HG03565 (cell line): ENCODE results near the gene NOL4L.

Experiments used
- ATAC-seq: cut with Tn5 transposase; IDR thresholded peaks from one replicate; pipeline ENCODE4 v1.9.1; 2021; ENCODE audit warnings: mild to moderate bottlenecking, moderate library complexity; ENCODE audit not compliant: unreplicated experiment

NOL4L gene

DNA sequence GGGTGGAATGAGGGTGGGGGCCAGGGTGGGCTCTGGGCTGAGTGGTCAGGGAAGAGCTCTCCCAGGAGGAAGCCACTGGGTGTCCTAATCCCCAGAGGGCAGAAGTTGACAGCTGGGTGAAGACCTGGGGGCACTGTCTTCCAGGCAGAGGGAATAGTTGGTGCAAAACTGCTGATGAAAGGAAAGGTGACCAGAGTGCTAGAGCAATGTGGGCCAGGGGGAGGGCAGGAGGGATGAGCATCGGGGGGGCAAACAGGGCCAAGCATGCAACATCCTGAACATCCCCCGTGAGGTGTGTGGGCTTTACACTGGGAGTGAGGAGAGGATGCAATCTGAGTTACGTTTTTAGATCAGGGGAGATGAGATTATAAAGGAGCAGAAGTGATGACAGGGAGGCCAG is 97.8 kb downstream of the NOL4L start:
- ATAC-seq: no peak

DNA sequence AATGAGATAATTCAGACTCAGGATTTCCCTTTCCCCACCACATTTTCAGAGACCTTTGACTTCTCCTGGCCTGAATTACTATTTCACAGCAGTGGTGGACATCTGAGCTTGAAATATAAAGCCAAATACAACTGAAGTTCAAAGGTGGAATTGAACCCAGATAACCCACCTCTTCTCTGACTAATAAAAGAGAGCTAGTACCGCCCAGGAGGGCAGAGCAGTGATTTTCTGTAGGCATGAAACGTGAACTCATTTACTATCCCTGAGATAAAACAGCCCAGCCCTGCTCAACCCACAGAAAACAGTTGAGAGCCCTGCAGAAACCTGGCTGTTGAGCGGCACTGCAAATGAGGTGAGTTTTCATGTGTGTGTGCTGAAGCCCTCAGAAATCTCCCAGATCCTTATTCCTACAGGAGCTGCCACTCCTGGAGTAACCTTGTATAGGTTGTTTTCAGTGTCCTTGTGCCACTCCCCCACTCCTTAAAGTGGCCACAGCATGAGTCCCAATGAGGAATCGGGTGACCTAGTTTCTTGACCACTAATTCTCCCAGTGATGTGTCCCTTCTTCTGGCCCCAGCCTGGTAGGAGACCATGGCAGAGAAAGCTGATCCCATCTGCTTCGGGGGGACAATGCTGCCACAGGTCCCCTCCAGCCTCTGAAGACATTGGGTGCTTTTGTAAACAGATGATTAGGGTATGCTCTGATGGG is 99.2 kb downstream of the NOL4L start:
- ATAC-seq: no peak

DNA sequence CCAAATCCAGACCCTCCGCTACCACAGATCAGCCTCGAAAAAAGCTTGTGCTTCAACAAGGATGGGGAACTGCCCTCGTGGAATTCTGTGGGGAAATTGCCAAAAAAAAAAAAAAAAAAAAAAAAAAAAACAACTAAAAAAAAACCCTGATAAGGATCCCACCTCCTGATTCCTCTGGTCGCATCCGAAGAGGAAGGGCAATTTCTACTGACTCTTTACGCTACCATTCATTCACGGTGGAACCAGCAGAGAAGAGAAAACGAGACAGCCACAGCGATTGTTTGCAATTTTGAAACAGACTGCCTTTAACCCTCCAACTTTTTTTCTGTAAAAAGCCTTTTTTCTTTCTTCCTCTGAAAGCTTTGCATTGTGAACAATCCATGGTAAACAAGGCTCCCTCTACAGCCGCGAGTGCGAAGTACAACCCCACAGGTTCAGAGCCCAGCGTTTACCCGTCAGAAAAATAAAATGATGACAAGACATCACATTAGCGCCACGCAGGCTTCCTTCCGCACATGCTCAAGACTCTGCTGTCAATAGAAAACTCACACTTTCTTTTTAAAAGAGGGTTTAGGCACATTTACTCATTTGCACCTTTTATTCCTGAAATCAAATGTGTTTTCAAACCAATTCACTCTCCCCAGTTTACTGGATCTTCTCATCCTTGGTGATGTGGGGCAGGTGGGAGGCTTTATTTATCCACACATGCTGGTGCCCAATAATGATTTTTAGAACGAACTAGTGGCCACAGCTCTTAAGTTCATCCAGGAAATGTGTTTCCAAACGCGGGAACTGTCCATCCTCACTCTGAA is 100.0 kb downstream of the NOL4L start:
- ATAC-seq: peak; percentile 52

GRCh38 chr20:32484225-32484957 is 100.7 kb downstream of the NOL4L start:
- no peak for ATAC-seq

GRCh38 chr20:32483351-32484224 is 101.5 kb downstream of the NOL4L start:
- no peak for ATAC-seq

GRCh38 chr20:32482442-32483261 is 102.5 kb downstream of the NOL4L start:
- no peak for ATAC-seq

DNA sequence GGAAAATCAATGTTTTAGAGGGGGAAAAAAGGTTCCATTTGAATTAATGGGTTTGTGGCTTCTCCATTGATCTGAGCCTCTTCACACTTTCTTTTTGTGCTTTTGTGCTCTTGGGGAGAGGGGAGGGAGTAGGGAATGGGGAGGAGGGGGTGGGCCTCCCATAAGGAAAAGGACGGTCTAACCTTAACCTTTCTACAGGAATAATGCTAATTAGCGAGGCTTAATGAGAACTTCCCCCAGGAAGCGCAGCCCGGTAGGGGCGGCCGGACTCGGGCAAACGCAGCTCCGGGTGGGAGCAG is 103.0 kb downstream of the NOL4L start:
- ATAC-seq: no peak

- no peak for ATAC-seq
These were observed 103.6 kb downstream of the NOL4L start for GRCh38 chr20:32481311-32482142.

DNA sequence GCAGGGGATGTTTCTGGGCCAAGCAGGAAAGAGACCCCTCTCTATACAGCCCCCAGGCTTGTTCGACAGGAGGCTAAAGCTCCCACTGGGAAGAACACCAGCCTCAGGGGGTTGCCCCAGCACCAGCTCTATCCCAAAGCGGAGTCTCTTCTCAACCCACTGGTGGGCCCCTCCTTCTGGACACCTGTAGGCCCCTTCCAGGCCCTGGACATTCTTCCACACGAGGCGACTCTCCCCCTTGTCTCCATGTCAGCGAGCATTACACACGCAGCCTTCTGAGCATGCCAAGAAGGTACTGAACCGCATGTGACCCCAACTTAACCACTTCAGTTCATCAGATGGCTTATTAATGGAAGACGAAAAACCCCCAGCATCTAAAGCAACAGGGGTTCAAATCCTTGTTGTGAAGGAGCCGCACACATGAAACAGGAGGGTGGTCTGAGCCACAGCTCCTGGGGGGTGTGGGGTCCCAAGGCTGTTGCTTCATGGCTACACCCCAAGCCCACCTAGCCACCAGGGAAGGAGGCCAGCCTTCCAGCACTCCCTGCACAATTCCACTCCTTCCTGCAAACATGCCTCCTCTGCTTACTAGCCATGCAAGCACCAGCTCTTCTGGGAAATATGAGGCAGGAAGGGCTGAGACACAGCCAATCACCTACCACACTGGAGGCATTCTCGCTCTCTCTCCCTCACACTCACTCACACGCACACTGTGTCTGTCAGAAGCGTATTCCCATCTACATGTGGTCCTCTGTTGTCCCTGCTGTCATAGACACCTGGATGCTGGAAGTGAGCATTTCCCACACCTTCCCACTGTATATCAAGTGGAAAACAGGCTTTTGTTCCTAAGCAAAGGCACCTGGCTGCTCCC is 104.5 kb downstream of the NOL4L start:
- ATAC-seq: no peak

DNA sequence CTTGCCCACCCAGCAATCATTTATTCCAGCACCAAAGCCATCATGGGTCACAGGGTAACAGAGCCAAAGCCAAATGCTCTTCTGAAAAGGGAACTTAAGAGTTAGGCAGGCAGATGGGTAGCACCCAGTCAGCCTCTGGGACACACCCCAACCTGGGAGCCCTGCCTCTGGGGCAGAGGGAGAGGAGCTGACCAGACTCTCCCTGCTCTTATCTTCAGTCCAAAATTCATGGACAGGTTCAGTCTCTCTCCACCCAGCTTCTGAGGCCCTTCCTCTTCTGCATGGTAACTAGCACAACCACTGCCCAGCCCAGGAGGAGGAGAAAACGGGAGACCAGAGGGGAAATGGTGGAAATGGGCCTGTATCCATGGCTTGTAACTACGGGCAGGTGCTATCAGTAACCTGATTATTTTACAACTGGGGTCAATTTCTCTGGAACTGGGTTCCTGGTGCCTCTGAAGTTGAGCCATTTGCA is 105.4 kb downstream of the NOL4L start:
- no peak for ATAC-seq

GRCh38 chr20:32479012-32479411 is 106.1 kb downstream of the NOL4L start:
- no peak for ATAC-seq

- ATAC-seq: no peak
These were observed 106.6 kb downstream of the NOL4L start for GRCh38 chr20:32478576-32478975.

- no peak for ATAC-seq
These were observed 107.3 kb downstream of the NOL4L start for GRCh38 chr20:32477594-32478512.

DNA sequence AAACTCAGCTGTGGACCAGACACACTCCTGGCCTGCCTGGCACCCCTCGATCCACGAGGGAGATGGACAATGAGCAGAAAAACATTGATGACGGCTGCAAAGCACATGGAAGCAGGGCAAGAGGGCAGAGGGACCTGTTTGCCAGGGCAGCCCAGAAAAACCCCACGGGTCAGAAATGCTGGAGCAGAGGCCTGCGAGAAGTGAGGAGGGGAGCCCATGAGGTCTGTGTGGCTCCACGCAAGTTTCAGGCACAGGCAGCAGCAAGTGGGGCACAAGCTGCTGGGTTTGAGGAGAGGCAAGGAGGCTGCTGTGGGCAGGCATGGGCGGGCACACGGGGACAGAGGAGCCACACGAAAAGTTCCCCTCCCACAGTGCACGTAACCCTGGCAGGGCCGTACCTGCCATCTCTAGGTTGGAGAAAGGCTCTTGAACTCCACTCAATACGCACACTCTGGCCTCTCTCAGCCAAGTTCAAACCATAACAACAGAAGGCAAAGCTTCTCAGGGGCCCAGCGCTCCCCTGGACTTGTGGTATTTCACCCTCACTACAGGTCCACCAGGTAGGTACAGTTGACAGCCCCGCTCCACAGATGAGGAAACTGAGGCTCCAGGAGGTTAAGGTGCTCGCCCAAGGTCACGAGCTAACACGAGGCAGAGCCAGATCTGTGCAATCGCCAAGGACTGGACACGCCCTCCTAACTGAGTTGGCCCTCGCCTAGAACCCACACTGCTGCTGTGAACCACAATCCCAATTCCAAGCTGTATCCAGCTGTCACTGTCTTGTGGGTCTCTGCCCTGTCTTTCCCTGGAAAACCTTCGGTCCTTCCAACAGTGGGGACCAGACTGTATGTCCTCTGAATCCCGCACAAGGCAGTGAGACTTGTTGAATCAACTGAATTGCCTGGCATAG is 108.2 kb downstream of the NOL4L start:
- ATAC-seq: no peak

DNA sequence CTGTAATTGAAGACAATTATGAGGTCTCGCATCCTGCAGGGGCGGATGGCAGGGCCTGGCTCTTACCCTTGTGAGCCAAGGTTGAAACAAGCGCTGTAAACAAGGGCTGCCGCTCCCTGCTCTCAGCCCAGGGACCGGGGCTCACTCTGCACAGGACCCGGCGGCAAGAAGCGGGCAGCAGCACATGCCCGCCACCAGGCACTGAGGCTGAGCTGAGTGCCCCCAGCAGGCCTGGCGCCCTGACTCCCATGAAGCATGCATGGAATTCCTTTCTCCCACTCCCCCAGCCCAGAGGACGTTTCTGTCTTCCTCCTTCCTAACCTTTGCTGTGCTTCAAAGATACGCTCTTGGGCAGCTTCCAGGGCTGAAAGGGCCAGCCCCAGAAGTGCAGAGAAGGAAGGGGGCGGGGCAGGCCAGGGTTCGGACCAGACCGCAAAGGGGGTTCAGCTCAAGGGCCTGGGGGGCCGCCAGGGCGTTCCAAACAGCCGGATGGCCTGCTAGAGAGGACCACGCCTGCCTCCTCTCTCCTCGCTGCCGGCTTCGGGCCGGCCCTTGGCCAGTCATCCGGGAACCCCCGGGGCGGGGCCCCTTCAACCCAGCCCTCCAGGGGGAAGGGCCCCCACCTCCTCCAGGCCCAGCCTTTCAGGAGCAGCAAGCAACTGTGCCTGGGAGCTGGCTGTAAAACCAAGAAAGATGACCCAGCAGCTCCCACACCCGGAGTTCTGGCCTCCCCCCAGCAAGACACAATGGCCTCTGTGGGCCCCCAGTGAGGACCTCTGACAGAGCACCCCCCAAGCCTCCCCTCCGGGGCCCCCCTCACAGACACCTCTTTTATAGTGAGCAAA is 109.9 kb downstream of the NOL4L start:
- ATAC-seq: no peak
